ENCODE results near the gene CBLN3.

- TF ChIP-seq ZNF623 (tag by site-specific recombination; IDR thresholded peaks at IDR 0.05) = no peak
- no peak for TF ChIP-seq ZSCAN30 (tag by site-specific recombination; IDR thresholded peaks at IDR 0.05)
- no peak for TF ChIP-seq ZBTB1 (tag by site-specific recombination; IDR thresholded peaks at IDR 0.05)
- no peak for TF ChIP-seq YY1 (tag by site-specific recombination; IDR thresholded peaks at IDR 0.05)
- TF ChIP-seq, protein P1, sequence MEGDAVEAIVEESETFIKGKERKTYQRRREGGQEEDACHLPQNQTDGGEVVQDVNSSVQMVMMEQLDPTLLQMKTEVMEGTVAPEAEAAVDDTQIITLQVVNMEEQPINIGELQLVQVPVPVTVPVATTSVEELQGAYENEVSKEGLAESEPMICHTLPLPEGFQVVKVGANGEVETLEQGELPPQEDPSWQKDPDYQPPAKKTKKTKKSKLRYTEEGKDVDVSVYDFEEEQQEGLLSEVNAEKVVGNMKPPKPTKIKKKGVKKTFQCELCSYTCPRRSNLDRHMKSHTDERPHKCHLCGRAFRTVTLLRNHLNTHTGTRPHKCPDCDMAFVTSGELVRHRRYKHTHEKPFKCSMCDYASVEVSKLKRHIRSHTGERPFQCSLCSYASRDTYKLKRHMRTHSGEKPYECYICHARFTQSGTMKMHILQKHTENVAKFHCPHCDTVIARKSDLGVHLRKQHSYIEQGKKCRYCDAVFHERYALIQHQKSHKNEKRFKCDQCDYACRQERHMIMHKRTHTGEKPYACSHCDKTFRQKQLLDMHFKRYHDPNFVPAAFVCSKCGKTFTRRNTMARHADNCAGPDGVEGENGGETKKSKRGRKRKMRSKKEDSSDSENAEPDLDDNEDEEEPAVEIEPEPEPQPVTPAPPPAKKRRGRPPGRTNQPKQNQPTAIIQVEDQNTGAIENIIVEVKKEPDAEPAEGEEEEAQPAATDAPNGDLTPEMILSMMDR (tag by site-specific recombination; IDR thresholded peaks at IDR 0.05) = no peak
- TF ChIP-seq KLF8 (tag by site-specific recombination; IDR thresholded peaks at IDR 0.05) = no peak
- TF ChIP-seq, protein P2, sequence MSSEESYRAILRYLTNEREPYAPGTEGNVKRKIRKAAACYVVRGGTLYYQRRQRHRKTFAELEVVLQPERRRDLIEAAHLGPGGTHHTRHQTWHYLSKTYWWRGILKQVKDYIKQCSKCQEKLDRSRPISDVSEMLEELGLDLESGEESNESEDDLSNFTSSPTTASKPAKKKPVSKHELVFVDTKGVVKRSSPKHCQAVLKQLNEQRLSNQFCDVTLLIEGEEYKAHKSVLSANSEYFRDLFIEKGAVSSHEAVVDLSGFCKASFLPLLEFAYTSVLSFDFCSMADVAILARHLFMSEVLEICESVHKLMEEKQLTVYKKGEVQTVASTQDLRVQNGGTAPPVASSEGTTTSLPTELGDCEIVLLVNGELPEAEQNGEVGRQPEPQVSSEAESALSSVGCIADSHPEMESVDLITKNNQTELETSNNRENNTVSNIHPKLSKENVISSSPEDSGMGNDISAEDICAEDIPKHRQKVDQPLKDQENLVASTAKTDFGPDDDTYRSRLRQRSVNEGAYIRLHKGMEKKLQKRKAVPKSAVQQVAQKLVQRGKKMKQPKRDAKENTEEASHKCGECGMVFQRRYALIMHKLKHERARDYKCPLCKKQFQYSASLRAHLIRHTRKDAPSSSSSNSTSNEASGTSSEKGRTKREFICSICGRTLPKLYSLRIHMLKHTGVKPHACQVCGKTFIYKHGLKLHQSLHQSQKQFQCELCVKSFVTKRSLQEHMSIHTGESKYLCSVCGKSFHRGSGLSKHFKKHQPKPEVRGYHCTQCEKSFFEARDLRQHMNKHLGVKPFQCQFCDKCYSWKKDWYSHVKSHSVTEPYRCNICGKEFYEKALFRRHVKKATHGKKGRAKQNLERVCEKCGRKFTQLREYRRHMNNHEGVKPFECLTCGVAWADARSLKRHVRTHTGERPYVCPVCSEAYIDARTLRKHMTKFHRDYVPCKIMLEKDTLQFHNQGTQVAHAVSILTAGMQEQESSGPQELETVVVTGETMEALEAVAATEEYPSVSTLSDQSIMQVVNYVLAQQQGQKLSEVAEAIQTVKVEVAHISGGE (tag by site-specific recombination; conservative IDR thresholded peaks at IDR 0.05; ENCODE audit: low read depth) = no peak
Observed at GRCh38 chr14:24397639-24398292, 31.7 kb downstream of the CBLN3 start.
